HG03175 (cell line): ENCODE results near the gene RCSD1.
"Not testable (repeated sequence)": the region's sequence is repeated elsewhere in the genome, so short reads cannot be mapped to it uniquely, and the experiment has no call there.

Source experiments
- ATAC-seq: cut with Tn5 transposase; IDR thresholded peaks from one replicate; pipeline ENCODE4 v1.9.1; 2021; ENCODE audit warnings: mild to moderate bottlenecking, moderate library complexity; ENCODE audit not compliant: unreplicated experiment

The RCSD1 gene

DNA sequence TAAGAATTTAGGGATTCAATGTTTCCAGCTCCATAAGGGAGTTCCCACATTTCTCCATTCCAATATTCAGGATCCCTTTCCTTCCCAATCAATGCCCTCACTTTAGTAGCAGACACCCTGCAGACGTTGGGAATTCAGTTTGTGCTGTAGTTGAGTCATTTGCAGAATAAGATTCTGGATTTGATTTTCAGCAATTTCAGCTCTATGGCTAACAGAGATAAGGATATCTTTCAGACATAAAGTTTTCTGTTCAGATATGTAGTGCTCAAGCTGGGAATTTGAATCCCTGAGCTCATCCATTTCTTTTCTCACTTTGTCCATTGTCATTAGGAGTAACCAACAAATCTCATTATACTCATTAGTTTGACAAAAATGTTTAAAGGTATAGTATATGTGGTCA lies 104.8 kb downstream of the RCSD1 start:
- ATAC-seq, result no peak

DNA sequence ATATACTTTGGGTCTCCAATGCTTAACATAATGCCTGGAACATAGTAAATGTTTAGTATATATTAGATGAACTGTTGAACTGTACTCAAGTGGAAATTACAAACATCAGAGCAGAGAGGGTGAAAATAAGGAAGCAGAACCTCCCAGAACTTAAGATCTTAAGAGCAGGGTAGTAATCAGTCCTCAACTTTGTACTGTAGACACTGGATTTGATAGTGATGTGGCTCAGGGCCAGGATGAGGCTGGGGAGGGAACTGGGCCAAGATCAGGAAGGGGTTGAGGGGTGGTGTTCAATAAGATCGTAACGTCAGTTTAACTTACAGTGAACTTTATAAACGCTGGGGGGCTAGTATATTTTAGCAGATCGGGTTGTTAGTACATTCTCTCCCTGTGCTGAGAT lies 107.1 kb downstream of the RCSD1 start:
- no peak for ATAC-seq

GRCh38 chr1:167738158-167738557 lies 108.1 kb downstream of the RCSD1 start:
- no peak for ATAC-seq

- ATAC-seq, result no peak
These were observed 109.7 kb downstream of the RCSD1 start for GRCh38 chr1:167739752-167740151.

DNA sequence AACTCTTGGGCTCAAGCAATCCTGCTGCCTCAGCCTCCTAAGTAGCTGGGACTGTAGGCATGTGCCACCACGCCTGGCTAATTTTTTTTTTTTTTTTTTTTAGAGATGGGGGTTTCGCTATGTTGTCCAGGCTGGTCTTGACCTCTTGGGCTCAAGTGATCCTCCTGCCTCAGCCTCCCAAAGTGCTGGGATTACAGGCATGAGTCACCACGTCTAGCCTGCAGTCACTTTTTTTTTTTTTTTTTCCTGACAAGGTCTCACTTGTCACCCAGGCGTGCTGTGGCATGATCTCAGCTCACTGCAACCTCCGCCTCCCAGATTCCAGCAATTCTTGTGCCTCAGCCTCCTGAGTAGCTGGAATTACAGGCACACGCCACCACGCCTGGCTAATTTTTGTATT lies 111.1 kb downstream of the RCSD1 start:
- not testable (repeated sequence) for ATAC-seq

GRCh38 chr1:167742392-167743057 lies 112.5 kb downstream of the RCSD1 start:
- ATAC-seq, result not testable (repeated sequence)

GRCh38 chr1:167744901-167745300 lies 114.9 kb downstream of the RCSD1 start:
- ATAC-seq, result no peak

DNA sequence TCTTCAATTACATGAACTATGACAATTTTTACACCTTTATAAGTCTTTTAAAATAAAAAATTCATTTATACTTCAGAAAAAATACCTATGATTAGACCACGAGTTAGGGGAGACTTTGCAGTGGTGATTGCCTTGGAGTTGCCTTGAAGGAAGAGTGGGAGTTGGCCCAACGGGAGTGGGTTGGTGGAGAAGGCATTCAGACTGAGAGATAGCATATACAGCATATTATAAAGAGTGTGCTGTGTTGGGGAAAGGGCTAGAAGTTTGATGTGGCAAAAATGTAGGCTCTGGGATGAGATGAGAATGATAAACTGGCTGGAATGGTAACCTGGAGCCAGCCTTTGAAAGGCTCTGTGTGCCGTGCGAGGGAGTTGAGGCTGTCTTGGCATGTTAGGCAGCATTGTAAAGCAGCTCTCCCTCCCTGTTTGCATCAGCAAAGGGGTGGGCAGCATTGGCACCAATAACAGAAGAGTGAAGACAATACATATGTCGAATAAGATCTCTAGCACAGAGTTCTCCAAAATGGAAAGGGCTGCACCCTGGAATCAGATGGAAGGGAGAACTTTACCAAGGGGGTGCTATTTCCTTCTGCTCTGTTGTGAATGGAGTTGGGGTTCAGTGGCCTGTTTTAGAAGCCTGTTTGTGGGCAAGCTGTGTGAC lies 116.1 kb downstream of the RCSD1 start:
- ATAC-seq, result no peak

GRCh38 chr1:167746988-167747655 lies 117.1 kb downstream of the RCSD1 start:
- no peak for ATAC-seq

DNA sequence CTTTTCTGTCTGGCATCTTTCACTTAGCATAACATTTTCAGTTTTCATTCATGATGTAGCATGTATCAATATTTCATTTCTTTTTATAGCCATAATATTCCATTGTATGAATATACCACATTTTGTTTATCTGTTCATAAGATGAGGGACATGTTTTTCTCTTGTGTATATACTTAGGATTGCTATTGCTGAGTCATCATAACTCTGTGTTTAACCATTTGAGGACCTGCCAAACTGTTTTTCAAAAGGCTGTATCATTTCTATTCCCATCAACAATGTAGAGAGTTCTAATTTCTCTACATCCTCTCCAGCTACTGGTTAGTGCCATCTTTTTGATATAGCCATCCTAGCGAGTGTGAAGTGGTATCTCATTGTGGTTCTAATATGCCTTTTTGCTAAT lies 118.0 kb downstream of the RCSD1 start:
- ATAC-seq, result no peak

DNA sequence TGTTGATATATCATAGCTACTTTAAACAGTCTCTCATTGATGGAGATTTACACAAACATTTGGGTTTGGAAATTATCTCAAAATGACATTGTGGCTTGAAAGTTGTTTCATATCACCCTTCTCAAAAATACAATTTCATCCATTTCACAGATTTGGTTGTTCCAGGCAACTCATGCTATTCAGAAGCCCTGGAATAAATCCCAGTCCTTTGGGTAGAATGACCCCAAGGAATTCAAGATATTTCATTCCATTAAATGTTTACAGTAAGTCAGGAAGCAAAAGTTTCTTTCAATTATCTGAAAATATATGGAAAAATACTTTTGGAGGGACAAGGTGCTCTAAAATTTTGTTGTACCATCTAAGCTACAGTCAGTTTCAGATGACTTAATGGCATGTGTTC lies 118.9 kb downstream of the RCSD1 start:
- ATAC-seq, result no peak

GRCh38 chr1:167749741-167750140 lies 119.7 kb downstream of the RCSD1 start:
- no peak for ATAC-seq

- no peak for ATAC-seq
These were observed 120.6 kb downstream of the RCSD1 start for GRCh38 chr1:167750641-167751040.

GRCh38 chr1:167751676-167752075 lies 121.6 kb downstream of the RCSD1 start:
- no peak for ATAC-seq

DNA sequence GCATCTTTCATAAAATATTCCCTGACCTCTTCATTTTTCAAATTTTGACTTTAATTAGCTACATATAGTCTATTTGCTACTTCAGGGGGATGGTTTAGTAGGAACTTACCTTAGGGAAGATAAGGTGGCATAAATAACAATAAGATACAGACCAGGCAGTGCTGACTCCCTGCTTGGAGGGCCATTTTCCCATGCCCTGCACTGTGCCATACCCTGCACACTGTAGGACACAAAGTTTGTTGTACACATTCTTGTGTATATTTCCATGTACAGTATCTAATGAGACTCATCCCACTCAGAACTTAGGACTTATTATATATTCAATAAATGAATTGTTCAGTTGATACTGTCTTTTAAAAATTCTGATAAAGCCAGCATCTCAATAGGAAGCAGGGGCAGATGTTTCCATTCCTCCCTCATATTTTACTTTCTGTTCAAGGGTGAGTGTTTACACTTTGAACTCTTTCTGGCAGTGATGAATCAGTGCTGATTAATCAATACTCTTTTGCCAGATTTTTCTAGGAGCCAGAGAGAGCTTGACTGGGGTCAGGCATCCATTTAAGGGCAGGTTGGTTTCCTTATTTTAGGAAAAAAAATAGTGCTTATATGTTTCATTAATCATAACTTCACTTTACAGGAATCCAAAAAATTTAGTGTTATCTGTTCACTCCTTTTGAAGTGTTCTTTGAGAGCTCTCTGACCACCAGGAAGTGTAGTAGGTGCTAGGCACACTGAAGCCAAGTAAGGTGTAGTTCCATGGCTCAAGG lies 122.4 kb downstream of the RCSD1 start:
- peak; percentile 16 for ATAC-seq

- ATAC-seq, result no peak
These were observed 125.6 kb downstream of the RCSD1 start for GRCh38 chr1:167755654-167756053.
